Measurements from ENCODE around the gene RBM23. TPM values are rescaled to one million over a fixed set of nuclear protein-coding genes. Genes with fewer than 3 reads are reported as not detected.
"Not testable (repeated sequence)": the region's sequence is repeated elsewhere in the genome, so short reads cannot be mapped to it uniquely, and the experiment has no call there.

RBM23 gene
- 58.0 TPM for polyA plus RNA-seq (2013, experiment 1 of 2)
- 55.8 TPM for polyA plus RNA-seq (2013, experiment 2 of 2)

GRCh38 chr14:22918804-22919600 is at the start of gene RBM23:
RBM23 (minus strand) TSS chr14:22919149.
- H4K8ac ChIP-seq (ENCODE audit: low read depth, low read length): no peak within 1 kb of the TSS
- H3K4me3 ChIP-seq (ENCODE audit: low read length in 2 of 2): peak within 1 kb of the TSS; percentile 58 to 83
- H2BK12ac ChIP-seq (ENCODE audit: low read length): no peak within 1 kb of the TSS
- H2BK15ac ChIP-seq (ENCODE audit: low read length): no peak within 1 kb of the TSS
- H3K4me1 ChIP-seq (ENCODE audit: control insufficient read depth in 2 of 2, insufficient read depth in 1 of 2, low read depth in 1 of 2, low read length in 2 of 2): peaks cover 6% of the 10 kb centered on the region in 2 donors
- no peak within 1 kb of the TSS for H2AK5ac ChIP-seq (ENCODE audit: low read depth, low read length)
- no peak within 1 kb of the TSS for H3K14ac ChIP-seq (ENCODE audit: low read length)
- H3K36me3 ChIP-seq (replicated peaks in 1 of 2; ENCODE audit: control insufficient read depth in 2 of 2, insufficient read depth in 2 of 2, low read length in 2 of 2): peaks cover 30 to 75% of the 10 kb centered on the region in 2 donors
- H3K23ac ChIP-seq (ENCODE audit: low read depth, low read length, poor library complexity): no peak within 1 kb of the TSS
- peak; percentile 100 for DNase-seq (ENCODE audit: low spot score)
- no peak within 1 kb of the TSS for H2BK120ac ChIP-seq (ENCODE audit: low read depth, low read length)
- H3K4me2 ChIP-seq (ENCODE audit: insufficient read depth, low read length, poor library complexity, severe bottlenecking): peak within 1 kb of the TSS; percentile 63
- H3K27me3 ChIP-seq (ENCODE audit: control insufficient read depth in 3 of 3, insufficient read depth in 3 of 3, low read depth in 1 of 3, low read length in 3 of 3): no peaks in the 10 kb centered on the region
- no peaks in the 10 kb centered on the region for H3K9me3 ChIP-seq (replicated peaks in 1 of 2; ENCODE audit: control insufficient read depth in 2 of 2, insufficient read depth in 1 of 2, low read depth in 1 of 2, low read length in 2 of 2)
- H3K18ac ChIP-seq (ENCODE audit: low read length): peak within 1 kb of the TSS; percentile 79
- H3K9ac ChIP-seq (ENCODE audit: low read depth, low read length, poor library complexity): peak within 1 kb of the TSS; percentile 71
- H3K79me1 ChIP-seq (ENCODE audit: low read depth, low read length): peaks cover 3% of the 10 kb centered on the region
- H4K91ac ChIP-seq (ENCODE audit: low read depth, low read length, poor library complexity): no peak within 1 kb of the TSS
- no CpG with 5 or more reads among the region's 46 CpGs for WGBS, 2 donors (ENCODE audit: extremely low coverage in 2 of 2, insufficient read length in 2 of 2, insufficient replicate concordance in 1 of 2)
- no peak within 1 kb of the TSS for H3K4ac ChIP-seq (ENCODE audit: low read length)
- peak within 1 kb of the TSS; percentile 92 for H3K27ac ChIP-seq (replicated peaks; ENCODE audit: low read length)
- H2BK5ac ChIP-seq (ENCODE audit: low read length): no peak within 1 kb of the TSS
- peak within 1 kb of the TSS; percentile 87 for H2AFZ ChIP-seq (ENCODE audit: low read length)

- H3K79me1 ChIP-seq (ENCODE audit: low read depth, low read length): no peaks in the 10 kb centered on the region
- DNase-seq (ENCODE audit: low spot score): no peak
- no peak overlapping the region for H4K91ac ChIP-seq (ENCODE audit: low read depth, low read length, poor library complexity)
- H2BK15ac ChIP-seq (ENCODE audit: low read length): no peak overlapping the region
- H3K9ac ChIP-seq (ENCODE audit: low read depth, low read length, poor library complexity): no peak overlapping the region
- no CpG with 5 or more reads among the region's 4 CpGs for WGBS, 2 donors (ENCODE audit: extremely low coverage in 2 of 2, insufficient read length in 2 of 2, insufficient replicate concordance in 1 of 2)
- H3K27me3 ChIP-seq (ENCODE audit: control insufficient read depth in 3 of 3, insufficient read depth in 3 of 3, low read depth in 1 of 3, low read length in 3 of 3): no peaks in the 10 kb centered on the region
- H3K27ac ChIP-seq (replicated peaks; ENCODE audit: low read length): no peak overlapping the region
- H3K14ac ChIP-seq (ENCODE audit: low read length): no peak overlapping the region
- H2AK5ac ChIP-seq (ENCODE audit: low read depth, low read length): no peak overlapping the region
- no peak overlapping the region for H3K4me3 ChIP-seq (ENCODE audit: low read length in 2 of 2)
- H3K4me1 ChIP-seq (ENCODE audit: control insufficient read depth in 2 of 2, insufficient read depth in 1 of 2, low read depth in 1 of 2, low read length in 2 of 2): no peaks in the 10 kb centered on the region
- no peak overlapping the region for H3K4me2 ChIP-seq (ENCODE audit: insufficient read depth, low read length, poor library complexity, severe bottlenecking)
- no peaks in the 10 kb centered on the region for H3K9me3 ChIP-seq (replicated peaks in 1 of 2; ENCODE audit: control insufficient read depth in 2 of 2, insufficient read depth in 1 of 2, low read depth in 1 of 2, low read length in 2 of 2)
- no peak overlapping the region for H3K18ac ChIP-seq (ENCODE audit: low read length)
- no peak overlapping the region for H4K8ac ChIP-seq (ENCODE audit: low read depth, low read length)
- H3K23ac ChIP-seq (ENCODE audit: low read depth, low read length, poor library complexity): no peak overlapping the region
- no peak overlapping the region for H2BK5ac ChIP-seq (ENCODE audit: low read length)
- no peak overlapping the region for H2BK120ac ChIP-seq (ENCODE audit: low read depth, low read length)
- H3K36me3 ChIP-seq (replicated peaks in 1 of 2; ENCODE audit: control insufficient read depth in 2 of 2, insufficient read depth in 2 of 2, low read length in 2 of 2): peaks cover 8 to 22% of the 10 kb centered on the region in 2 donors
- no peak overlapping the region for H3K4ac ChIP-seq (ENCODE audit: low read length)
- no peak overlapping the region for H2BK12ac ChIP-seq (ENCODE audit: low read length)
- H2AFZ ChIP-seq (ENCODE audit: low read length): no peak overlapping the region
These were observed 47.9 kb upstream of the RBM23 start for GRCh38 chr14:22966783-22967269.

- not testable (repeated sequence) for H4K8ac ChIP-seq (ENCODE audit: low read depth, low read length); H2BK120ac ChIP-seq (ENCODE audit: low read depth, low read length); H2BK12ac ChIP-seq (ENCODE audit: low read length); H3K4me3 ChIP-seq (ENCODE audit: low read length in 2 of 2); H2AFZ ChIP-seq (ENCODE audit: low read length); H3K4ac ChIP-seq (ENCODE audit: low read length); H3K9ac ChIP-seq (ENCODE audit: low read depth, low read length, poor library complexity); DNase-seq (ENCODE audit: low spot score); H3K9me3 ChIP-seq (replicated peaks in 1 of 2; ENCODE audit: control insufficient read depth in 2 of 2, insufficient read depth in 1 of 2, low read depth in 1 of 2, low read length in 2 of 2); H3K4me1 ChIP-seq (ENCODE audit: control insufficient read depth in 2 of 2, insufficient read depth in 1 of 2, low read depth in 1 of 2, low read length in 2 of 2); H3K27me3 ChIP-seq (ENCODE audit: control insufficient read depth in 3 of 3, insufficient read depth in 3 of 3, low read depth in 1 of 3, low read length in 3 of 3); H2BK15ac ChIP-seq (ENCODE audit: low read length); H3K18ac ChIP-seq (ENCODE audit: low read length); H2BK5ac ChIP-seq (ENCODE audit: low read length); H4K91ac ChIP-seq (ENCODE audit: low read depth, low read length, poor library complexity); H3K27ac ChIP-seq (replicated peaks; ENCODE audit: low read length); H3K79me1 ChIP-seq (ENCODE audit: low read depth, low read length); H3K14ac ChIP-seq (ENCODE audit: low read length); H3K4me2 ChIP-seq (ENCODE audit: insufficient read depth, low read length, poor library complexity, severe bottlenecking); H3K23ac ChIP-seq (ENCODE audit: low read depth, low read length, poor library complexity); H2AK5ac ChIP-seq (ENCODE audit: low read depth, low read length)
- peaks cover 7 to 15% of the 10 kb centered on the region in 2 donors for H3K36me3 ChIP-seq (replicated peaks in 1 of 2; ENCODE audit: control insufficient read depth in 2 of 2, insufficient read depth in 2 of 2, low read length in 2 of 2)
- no CpG with 5 or more reads among the region's 15 CpGs for WGBS, 2 donors (ENCODE audit: extremely low coverage in 2 of 2, insufficient read length in 2 of 2, insufficient replicate concordance in 1 of 2)
These were observed 47.2 kb upstream of the RBM23 start for GRCh38 chr14:22965916-22966782.
